DMS 273 treated with DMSO at 0.1 percent for 48 hours (cell line): ENCODE results near the gene QRFP.

Source experiments
- DNase-seq: peaks from one replicate; lab custom pipeline; 2025; lab: John Stamatoyannopoulos, UW

QRFP gene

GRCh38 chr9:130872093-130872492 is 24.5 kb downstream of the QRFP start:
- no peak for DNase-seq

- no peak for DNase-seq
Observed at GRCh38 chr9:130871395-130872062, 25.1 kb downstream of the QRFP start.

- DNase-seq = no peak
Observed at GRCh38 chr9:130870491-130871381, 25.9 kb downstream of the QRFP start.

GRCh38 chr9:130869250-130869649 is 27.4 kb downstream of the QRFP start:
- DNase-seq = no peak

- no peak for DNase-seq
Observed at GRCh38 chr9:130868230-130868629, 28.4 kb downstream of the QRFP start.

- DNase-seq = no peak
Observed at GRCh38 chr9:130867556-130867955, 29.1 kb downstream of the QRFP start.

- DNase-seq = peak; percentile 69
Observed at GRCh38 chr9:130866474-130866965, 30.1 kb downstream of the QRFP start.

GRCh38 chr9:130865921-130866320 is 30.7 kb downstream of the QRFP start:
- DNase-seq = no peak

GRCh38 chr9:130864541-130864940 is 32.1 kb downstream of the QRFP start:
- no peak for DNase-seq

- no peak for DNase-seq
Observed at GRCh38 chr9:130862747-130863146, 33.9 kb downstream of the QRFP start.

- DNase-seq = no peak
Observed at GRCh38 chr9:130862217-130862616, 34.4 kb downstream of the QRFP start.

GRCh38 chr9:130861372-130862180 is 35.0 kb downstream of the QRFP start:
- DNase-seq = no peak

- DNase-seq = no peak
Observed at GRCh38 chr9:130860458-130861316, 35.9 kb downstream of the QRFP start.

GRCh38 chr9:130858739-130859705 is 37.6 kb downstream of the QRFP start:
- DNase-seq = no peak

GRCh38 chr9:130857864-130858738 is 38.5 kb downstream of the QRFP start:
- DNase-seq = no peak

GRCh38 chr9:130856474-130856873 is 40.1 kb downstream of the QRFP start:
- no peak for DNase-seq

GRCh38 chr9:130854835-130855234 is 41.8 kb downstream of the QRFP start:
- no peak for DNase-seq

GRCh38 chr9:130854092-130854491 is 42.5 kb downstream of the QRFP start:
- DNase-seq = no peak

GRCh38 chr9:130852801-130853200 is 43.8 kb downstream of the QRFP start:
- no peak for DNase-seq
